Right lobe of liver (tissue), 6 donors: Measurements from ENCODE around the gene TMPRSS2. TPM values are rescaled to one million over a fixed set of nuclear protein-coding genes. Genes with fewer than 3 reads are reported as not detected.
A peak's percentile ranks its signal among the peaks of the same experiment; 100 is the strongest.

Experiments used
- ATAC-seq, 4 donors: fragments of 200-7000 bp; cut with Tn5 transposase; one replicate each; pipeline ENCODE4 v1.9.1; 2020; ENCODE audit warnings: mild to moderate bottlenecking in 4 of 4, moderate library complexity in 4 of 4
- DNase-seq, 3 donors: peaks; one replicate each; pipeline ENCODE4 v3.0.0-alpha.2; 2020
- H3K27ac ChIP-seq, 3 donors: fragments of 200-600 bp; one replicate each; pipeline ENCODE4 v1.8.0; 2022
- H3K27me3 ChIP-seq, 2 donors: fragments of 200-600 bp; one replicate each; pipeline ENCODE4 v1.8.0; 2022
- H3K36me3 ChIP-seq, 4 donors: fragments of 200-600 bp; sonication (generic) in 1 of 4; one replicate each; pipeline versions ENCODE4 v1.5.1 to v1.8.0; 2017 to 2022; ENCODE audit warnings: control low read depth in 1 of 4
- H3K4me1 ChIP-seq, 4 donors: fragments of 200-600 bp; sonication (generic) in 1 of 4; one replicate each; pipeline versions ENCODE4 v1.5.1 to v1.8.0; 2017 to 2022; ENCODE audit warnings: control low read depth in 1 of 4
- H3K4me3 ChIP-seq, 3 donors: fragments of 200-600 bp; one replicate each; pipeline ENCODE4 v1.8.0; 2022
- H3K9me3 ChIP-seq, 4 donors: fragments of 200-600 bp; sonication (generic) in 1 of 4; one replicate each; pipeline versions ENCODE4 v1.5.1 to v1.8.0; 2017 to 2022; ENCODE audit warnings: control low read depth in 1 of 4
- CTCF ChIP-seq, 4 donors: fragments of 200-600 bp in 3 of 4; fragments of 450-650 bp in 1 of 4; IDR thresholded peaks; one replicate each; pipeline versions ENCODE4 v1.5.1 to v1.8.0; 2016 to 2022; ENCODE audit warnings: antibody characterized with exemption in 4 of 4, mild to moderate bottlenecking in 2 of 4
- POLR2A ChIP-seq: fragments of 450-650 bp; IDR thresholded peaks from one replicate; pipeline ENCODE4 v1.6.1; 2017; ENCODE audit warnings: antibody characterized with exemption, mild to moderate bottlenecking
- WGBS: methylation state at CpG from one replicate; pipeline ENCODE4 v1.1.6; 2018; ENCODE audit warnings: low coverage, low lambda C conversion rate; ENCODE audit not compliant: insufficient coverage; ENCODE audit errors: missing lambda C conversion rate; 5-methylcytosine and 5-hydroxymethylcytosine counted together
- intact Hi-C, 2 donors: fragments of 100-400 bp; cut with DNase I; formaldehyde crosslinking; loops; one replicate each; pipeline versions ENCODE4 v1.11.2 to v1.14.1; 2022
- total RNA-seq, 6 experiments: library from RNA; depleted of rRNA in 2 of 6; stranded (reverse); fragments of >200 nt in 2 of 6; fragmentation: NEBNext Ultra II Directional in 3 of 6; extraction: Animal tissue kit (Norgen Biotek cat#: 25700) in 3 of 6; gene quantifications; one replicate each; pipeline versions ENCODE4 v1.1.0 to v1.2.4, GENCODE V29; 2016 to 2023
- donor health status: DM: no; HTN: yes; CAD: no.
- donor health status: DM: no; HTN: no; CAD: no.
- donor health status: DM: no; HTN: no; CAD: no.
- donor health status: DM: no; HTN: yes; CAD: no.
- donor health status: DM: no; HTN: yes; CAD: no.

The TMPRSS2 gene
- total RNA-seq, 6 experiments from 2014 or later: 19.3 to 53.7 (median 20.8) TPM

GRCh38 chr21:41509733-41510132, 1.8 kb upstream of the TMPRSS2 start:
- Histone ChIP-seq H3K9me3 (no peaks in the 10 kb centered on the region), H3K4me1 (peaks cover 0 to 28% (median 11%) of the 10 kb centered on the region in 4 donors), H3K27me3 (no peaks in the 10 kb centered on the region), H3K4me3 (peak overlapping the region in 1 of 3 donors; percentile 32), H3K36me3 (no peaks in the 10 kb centered on the region), H3K27ac (peak overlapping the region; percentile 28 to 89 (median 88))
- no peak for TF ChIP-seq CTCF (IDR thresholded peaks at IDR 0.05)
- TF ChIP-seq POLR2A: no peak
- 68% methylated on average over 3 of the region's 3 CpGs for WGBS
- intact Hi-C loops: no loop called here
- DNase-seq: peak in 1 of 3 donors; percentile 57
- ATAC-seq: peak in 1 of 4 donors; percentile 9

GRCh38 chr21:41509145-41509496, 1.2 kb upstream of the TMPRSS2 start:
- DNase-seq (no peak), ATAC-seq (no peak)
- WGBS: 50% methylated on average over 7 of the region's 7 CpGs
- no peaks in the 10 kb centered on the region for H3K36me3 ChIP-seq
- intact Hi-C loops: no loop called here
- peak overlapping the region in 1 of 3 donors; percentile 85 for H3K4me3 ChIP-seq
- H3K9me3 ChIP-seq: no peaks in the 10 kb centered on the region
- peaks cover 0 to 28% (median 11%) of the 10 kb centered on the region in 4 donors for H3K4me1 ChIP-seq
- H3K27me3 ChIP-seq: no peaks in the 10 kb centered on the region
- peak overlapping the region; percentile 28 to 89 (median 88) for H3K27ac ChIP-seq
- TF ChIP-seq CTCF (IDR thresholded peaks at IDR 0.05): no peak
- no peak for TF ChIP-seq POLR2A

GRCh38 chr21:41508415-41509144, 622 bp upstream of the TMPRSS2 start:
- Histone ChIP-seq H3K36me3 (no peaks in the 10 kb centered on the region), H3K27me3 (no peaks in the 10 kb centered on the region), H3K4me3 (peak overlapping the region; percentile 47 to 85 (median 82)), H3K27ac (peak overlapping the region; percentile 79 to 89 (median 88)), H3K4me1 (peaks cover 0 to 28% (median 11%) of the 10 kb centered on the region in 4 donors), H3K9me3 (no peaks in the 10 kb centered on the region)
- TF ChIP-seq POLR2A (no peak), CTCF (IDR thresholded peaks at IDR 0.05) (no peak)
- ATAC-seq (peak in 3 of 4 donors; percentile 7 to 16 (median 15)), DNase-seq (peak in 1 of 3 donors; percentile 62)
- intact Hi-C loops: no loop called here
- 10% methylated on average over 5 of the region's 28 CpGs for WGBS

- H3K27me3 ChIP-seq: no peaks in the 10 kb centered on the region
- WGBS: 8% methylated on average over 15 of the region's 64 CpGs
- H3K4me1 ChIP-seq: peaks cover 0 to 28% (median 12%) of the 10 kb centered on the region in 4 donors
- H3K36me3 ChIP-seq: no peaks in the 10 kb centered on the region
- peak overlapping the region; percentile 47 to 85 (median 82) for H3K4me3 ChIP-seq
- TF ChIP-seq CTCF (IDR thresholded peaks at IDR 0.05) (no peak), POLR2A (peak; percentile 29)
- ATAC-seq (peak; percentile 8 to 50 (median 38)), DNase-seq (peak in 2 of 3 donors; percentile 60 to 68)
- H3K27ac ChIP-seq: peak overlapping the region; percentile 69 to 89 (median 88)
- H3K9me3 ChIP-seq: no peaks in the 10 kb centered on the region
- intact Hi-C loops: no loop called here
Measured at GRCh38 chr21:41506611-41507520, 1.1 kb downstream of the TMPRSS2 start.
